Left colon (tissue), 2 donors: ENCODE measurements around the gene TRIP6. TPM values are rescaled to one million over a fixed set of nuclear protein-coding genes. Genes with fewer than 3 reads are reported as not detected.
"Not testable (repeated sequence)": the region's sequence is repeated elsewhere in the genome, so short reads cannot be mapped to it uniquely, and the experiment has no call there.

Experiments
- ATAC-seq: fragments of 200-7000 bp; cut with Tn5 transposase; one replicate; pipeline ENCODE4 v1.9.1; 2020; ENCODE audit warnings: mild to moderate bottlenecking, moderate library complexity
- DNase-seq, 2 donors: peaks; one replicate each; pipeline ENCODE4 v3.0.0-alpha.2; 2020
- intact Hi-C, 2 donors: fragments of 100-400 bp; cut with DNase I in 1 of 2; cut with micrococcal nuclease in 1 of 2; formaldehyde crosslinking; loops; one replicate each; pipeline versions ENCODE4 v1.11.2 to v1.14.0; 2022; cut with DNase I, micrococcal nuclease
- total RNA-seq, 2 donors: library from RNA; stranded (reverse); fragmentation: NEBNext Ultra II Directional; extraction: Animal tissue kit (Norgen Biotek cat#: 25700); gene quantifications; one replicate each; pipeline ENCODE4 v1.2.1, GENCODE V29; 2021
- donor health status: DM: no; HTN: no; CAD: no.
- donor health status: DM: yes; HTN: yes; CAD: no.

Gene TRIP6
- total RNA-seq, 2 donors from 2014 or later = 18.6 to 21.4 TPM

DNA sequence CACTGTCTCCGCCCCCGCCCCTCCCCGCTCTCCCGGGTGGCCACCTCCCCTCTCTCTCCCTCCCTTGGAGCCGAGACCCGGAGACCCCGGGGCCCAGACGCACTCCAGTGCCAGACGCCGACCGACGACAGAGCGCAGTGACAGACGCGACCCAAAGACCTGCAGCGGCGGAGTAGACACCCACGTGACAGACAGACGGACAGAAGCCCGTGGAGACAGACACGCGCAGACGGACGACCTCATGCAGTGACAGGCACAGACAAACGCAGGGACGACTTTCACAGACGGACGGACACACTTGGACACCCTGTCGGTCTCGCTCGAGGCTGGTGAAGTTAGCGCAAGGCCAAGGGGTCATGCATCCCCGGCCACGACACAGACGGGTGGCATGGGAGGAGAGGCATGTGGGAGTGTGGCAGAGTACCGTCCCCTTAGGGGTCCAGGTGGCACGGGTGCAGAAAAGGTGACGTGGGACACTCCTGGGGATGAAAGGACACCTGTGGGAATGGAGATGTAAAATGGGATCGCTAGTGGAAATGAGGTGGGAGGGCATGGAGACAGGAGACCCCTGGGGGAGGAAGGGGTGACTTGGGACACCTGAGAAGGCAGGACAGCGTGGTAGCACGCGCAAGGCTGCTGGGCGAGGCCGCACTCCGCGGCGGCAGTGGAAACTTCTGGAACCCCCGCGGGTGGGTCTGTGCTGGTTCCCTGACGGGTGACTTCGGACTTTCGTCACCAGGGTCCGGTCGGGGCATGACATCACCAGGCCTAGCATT lies 29.0 kb downstream of the TRIP6 start:
- DNase-seq = peak; percentile 48 to 70
- intact Hi-C loops = loop anchor here in 1 of 2 donors (10.0 kb wide), 1 partner anchor 169 kb away; no protein-coding TSS in a partner anchor
- peak; percentile 38 for ATAC-seq

DNA sequence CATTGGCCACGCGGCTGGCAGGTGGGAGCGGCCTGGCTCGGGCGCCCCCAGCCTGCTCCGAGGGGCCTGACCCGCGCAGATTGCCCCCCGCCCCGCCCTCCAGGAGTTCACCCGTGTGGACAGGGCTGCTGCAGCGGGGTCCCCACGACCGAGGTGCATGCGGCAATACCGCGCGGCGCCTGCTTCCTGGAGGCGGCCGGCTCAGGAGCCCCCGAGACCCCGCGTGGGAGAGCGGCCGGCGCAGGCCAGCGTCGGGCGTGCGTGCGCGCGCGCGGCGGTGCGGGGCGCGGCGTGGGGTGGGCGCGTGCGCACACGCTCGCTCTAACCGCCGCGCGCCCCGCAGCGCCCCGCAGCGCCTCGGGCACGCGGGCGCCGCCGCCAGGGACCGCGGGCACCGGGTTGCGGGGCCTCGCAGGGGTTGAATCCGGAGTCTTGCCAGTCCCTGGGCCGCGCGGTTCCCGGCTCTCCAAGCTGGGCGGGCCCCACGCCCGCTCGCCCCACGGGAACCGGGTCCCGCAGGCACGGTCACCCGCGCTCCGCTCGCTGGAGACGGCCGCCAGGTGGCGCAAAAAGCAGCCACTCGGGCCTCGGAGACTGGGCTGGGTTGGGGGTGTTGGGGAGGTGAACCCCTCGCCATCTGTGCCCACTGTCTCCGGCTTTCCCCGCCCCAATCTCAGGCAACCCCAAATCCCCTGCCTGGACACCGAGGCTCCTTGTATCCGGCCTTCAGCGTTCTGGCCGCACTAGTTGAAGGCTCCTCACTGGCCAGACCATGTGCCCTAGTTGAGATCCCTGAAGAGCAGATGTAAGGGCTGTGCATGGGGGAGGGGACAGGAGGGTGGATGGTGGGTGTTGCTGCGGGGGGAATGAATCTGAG lies 29.8 kb downstream of the TRIP6 start:
- peak in 1 of 2 donors; percentile 71 for DNase-seq
- peak; percentile 45 for ATAC-seq
- intact Hi-C loops = loop anchor here in 1 of 2 donors (10.0 kb wide), 1 partner anchor 168 kb away; no protein-coding TSS in a partner anchor

DNA sequence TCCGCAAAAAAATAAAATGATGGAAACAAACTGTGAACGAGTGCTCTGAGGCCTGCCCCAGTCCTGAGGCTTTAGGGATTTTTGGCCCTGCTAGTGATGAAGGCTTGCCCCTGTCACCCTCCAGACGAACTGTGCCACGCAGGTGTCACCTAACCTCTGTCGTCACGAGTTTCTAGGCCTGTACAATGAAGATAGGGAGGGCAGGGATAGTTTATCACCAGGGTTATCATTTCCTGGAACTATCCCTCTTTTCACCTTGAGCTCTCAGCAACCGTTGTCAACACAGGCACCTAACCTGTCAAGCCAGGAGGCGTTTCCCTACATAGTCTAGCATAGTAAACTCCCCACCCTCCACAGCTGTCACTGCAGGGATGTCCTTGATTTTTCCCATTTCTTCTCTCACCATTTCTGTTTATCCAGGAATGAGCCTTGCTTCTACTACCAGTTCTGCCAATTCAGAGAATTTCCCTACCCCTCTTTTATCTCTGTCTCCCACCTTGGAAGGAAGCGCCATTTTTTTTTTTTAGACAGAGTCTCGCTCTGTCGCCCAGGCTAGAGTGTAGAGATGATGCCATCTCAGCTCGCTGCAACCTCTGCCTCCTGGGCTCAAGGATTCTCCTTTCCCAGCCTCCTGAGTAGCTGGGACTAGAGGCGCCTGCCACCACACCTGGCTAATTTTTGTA lies 30.7 kb downstream of the TRIP6 start:
- ATAC-seq (peak; percentile 67), DNase-seq (peak; percentile 60 to 78)
- intact Hi-C loops = loop anchor here in 1 of 2 donors (10.0 kb wide), 1 partner anchor 167 kb away; no protein-coding TSS in a partner anchor

DNA sequence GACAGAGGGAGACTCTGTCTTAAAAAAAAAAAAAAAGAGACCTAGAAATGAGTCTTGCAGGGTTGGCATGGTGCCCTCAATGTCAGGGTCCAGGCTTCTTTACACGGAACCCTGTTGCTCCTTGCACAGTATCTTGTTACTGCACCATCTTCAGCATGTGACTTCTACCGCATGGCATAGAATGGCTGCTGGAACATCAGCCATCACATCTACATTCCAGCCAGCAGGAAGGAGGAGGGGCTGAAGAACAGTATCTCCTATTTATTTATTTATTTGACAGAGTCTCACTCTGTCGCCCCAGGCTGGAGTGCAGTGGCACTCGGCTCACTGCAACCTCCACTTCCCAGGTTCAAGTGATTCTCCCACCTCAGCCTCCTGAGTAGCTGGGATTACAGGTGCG lies 32.2 kb downstream of the TRIP6 start:
- intact Hi-C loops = loop anchor here in 1 of 2 donors (10.0 kb wide), 1 partner anchor 165 kb away; no protein-coding TSS in a partner anchor
- no peak for DNase-seq
- ATAC-seq = no peak

DNA sequence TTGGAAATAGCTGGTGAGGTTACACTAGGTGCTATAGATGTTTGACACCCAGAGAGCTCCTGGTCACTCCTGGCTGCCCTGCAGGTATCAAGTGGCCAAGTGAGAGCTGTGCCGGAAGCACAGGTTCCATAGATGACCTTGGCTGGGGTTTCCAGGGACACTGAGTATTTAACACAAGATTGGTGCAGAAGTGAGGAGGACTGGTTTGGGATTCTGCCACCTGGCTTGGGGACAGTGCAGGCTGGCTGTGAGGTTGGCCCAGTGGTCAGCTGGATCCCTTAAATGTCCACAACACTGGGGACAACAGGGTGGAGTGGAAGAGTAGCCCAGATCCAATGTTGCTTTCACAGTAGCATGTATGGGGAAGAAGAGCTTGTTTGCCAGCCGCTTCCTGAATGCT lies 33.8 kb downstream of the TRIP6 start:
- ATAC-seq (no peak), DNase-seq (no peak)
- intact Hi-C loops = loop anchor here in 1 of 2 donors (5.0 kb wide), 1 partner anchor 156 kb away; no protein-coding TSS in a partner anchor

DNA sequence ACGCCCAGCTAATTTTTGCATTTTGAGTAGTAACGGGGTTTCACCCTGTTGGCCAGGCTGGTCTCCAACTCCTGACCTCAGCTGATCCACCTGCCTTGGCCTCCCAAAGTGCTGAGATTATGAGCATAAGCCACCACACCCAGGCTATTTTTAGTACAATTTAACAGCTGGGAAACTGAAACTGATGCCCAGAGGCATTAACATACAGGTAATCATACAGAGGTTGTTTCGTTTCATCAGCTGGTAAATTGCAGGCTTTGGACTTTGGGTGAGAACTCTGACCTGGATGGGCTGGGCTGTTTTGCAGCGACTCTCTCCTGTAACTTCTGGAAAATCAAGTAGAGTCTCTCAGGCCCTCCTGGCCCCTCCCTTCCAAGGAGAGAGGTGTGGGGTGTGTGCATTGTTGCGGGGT lies 34.7 kb downstream of the TRIP6 start:
- intact Hi-C loops = loop anchor here in 1 of 2 donors (5.0 kb wide), 1 partner anchor 155 kb away; no protein-coding TSS in a partner anchor
- peak; percentile 81 for ATAC-seq
- peak; percentile 57 to 71 for DNase-seq

DNA sequence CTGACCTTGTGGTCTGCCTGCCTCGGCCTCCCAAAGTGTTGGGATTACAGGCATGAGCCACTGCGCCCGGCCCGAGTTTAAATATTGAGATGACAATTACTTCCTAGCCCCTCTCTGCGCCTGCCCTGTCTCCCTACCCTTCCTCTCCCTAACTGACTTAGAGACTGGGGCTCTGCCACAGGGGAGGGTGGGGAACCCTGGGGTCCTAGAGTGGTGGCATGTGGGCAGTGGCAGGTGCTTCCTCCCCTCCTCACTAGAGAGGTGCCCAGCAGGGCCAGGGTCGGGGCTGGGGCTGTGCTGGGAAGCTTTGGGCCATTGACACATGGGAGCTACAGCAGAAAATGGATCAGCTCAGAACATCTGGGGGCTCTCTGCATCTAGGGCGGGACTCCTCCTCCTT lies 35.5 kb downstream of the TRIP6 start:
- ATAC-seq (no peak), DNase-seq (no peak)
- intact Hi-C loops = loop anchor here in 1 of 2 donors (5.0 kb wide), 1 partner anchor 155 kb away; no protein-coding TSS in a partner anchor

DNA sequence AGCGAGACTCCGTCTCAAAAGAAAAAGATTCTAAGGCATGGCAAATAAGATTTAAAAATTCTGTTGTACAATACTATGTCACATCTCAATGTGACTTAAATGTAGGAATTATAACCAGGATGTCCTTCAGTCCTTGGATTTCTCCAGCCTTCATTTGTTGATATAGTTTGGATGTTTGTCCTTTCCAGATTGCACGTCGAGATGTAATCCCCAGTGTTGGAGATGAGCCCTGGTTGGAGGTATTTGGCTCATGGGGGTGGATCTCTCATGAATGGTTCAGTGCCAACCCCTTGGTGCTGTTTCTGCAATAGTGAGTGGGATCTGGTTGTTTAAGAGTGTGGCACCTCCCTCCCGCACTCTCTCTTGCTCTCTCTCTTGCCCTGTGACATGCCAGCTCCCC lies 41.3 kb downstream of the TRIP6 start:
- ATAC-seq (no peak), DNase-seq (no peak)
- intact Hi-C loops = no loop called here

DNA sequence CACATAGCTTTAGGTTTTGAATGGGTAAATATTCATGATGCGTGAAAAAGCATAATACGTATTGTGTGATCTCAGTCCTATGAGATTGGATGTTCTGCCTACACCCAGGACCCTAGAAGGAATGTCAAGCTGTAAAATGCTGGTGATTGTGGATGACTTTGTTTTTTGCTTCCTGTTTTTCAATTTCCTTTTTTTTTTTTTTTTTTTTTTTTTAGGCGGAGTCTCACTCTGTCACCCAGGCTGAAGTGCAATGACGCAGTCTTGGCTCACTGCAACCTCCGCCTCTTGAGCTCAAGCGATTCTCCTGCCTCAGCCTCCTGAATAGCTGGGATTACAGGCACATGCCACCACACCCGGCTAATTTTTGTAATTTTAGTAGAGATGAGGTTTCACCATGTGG lies 43.3 kb downstream of the TRIP6 start:
- DNase-seq (peak; percentile 48 to 56), ATAC-seq (peak; percentile 78)
- intact Hi-C loops = not testable (repeated sequence)

DNA sequence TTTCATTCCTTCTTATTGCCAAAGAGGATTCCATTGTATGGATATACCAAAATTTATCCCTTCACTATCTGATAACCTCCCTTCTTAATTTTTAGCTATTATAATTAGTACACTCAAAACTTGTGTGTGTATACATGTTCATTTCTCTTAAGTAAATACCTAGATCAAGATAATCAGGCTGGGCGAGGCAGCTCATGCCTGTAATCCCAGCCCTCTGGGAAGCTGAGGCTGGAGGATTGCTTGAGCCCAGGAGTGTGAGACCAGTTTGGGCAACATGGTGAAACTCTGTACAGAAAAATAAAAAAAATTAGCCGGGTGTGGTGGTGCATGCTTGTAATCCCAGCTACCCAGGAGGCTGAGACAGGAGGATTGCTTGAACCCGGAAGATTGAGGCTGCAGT lies 44.3 kb downstream of the TRIP6 start:
- ATAC-seq (peak; percentile 60), DNase-seq (no peak)
- intact Hi-C loops = no loop called here

DNA sequence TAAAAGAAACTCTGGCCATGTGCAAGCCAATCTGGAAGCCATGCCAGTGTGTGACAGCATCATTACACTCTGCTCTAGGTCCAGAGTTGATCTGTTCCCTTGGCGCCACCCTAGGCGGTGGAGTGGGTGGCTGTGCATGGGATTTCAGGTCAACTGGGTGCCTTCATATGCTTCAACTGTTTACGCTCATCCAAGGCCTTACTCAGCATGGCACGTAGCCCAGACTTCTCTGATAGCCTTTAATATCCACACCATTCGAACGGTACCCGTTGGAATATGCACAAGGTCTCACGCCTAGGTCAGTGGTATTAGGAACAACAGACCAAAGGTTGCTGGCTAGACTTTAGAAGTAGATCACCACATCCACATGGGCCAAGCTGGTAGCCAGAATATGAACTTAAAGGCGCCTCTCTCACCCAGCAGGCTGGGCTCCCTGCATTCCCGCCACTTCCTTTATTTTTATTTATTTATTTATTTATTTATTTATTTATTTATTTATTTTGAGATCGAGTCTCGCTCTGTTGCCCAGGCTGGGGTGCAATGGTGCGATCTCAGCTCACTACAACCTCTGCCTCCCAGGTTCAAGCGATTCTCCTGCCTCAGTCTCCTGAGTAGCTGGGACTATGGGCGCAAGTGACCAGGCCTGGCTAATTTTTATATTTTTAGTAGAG lies 47.2 kb downstream of the TRIP6 start:
- intact Hi-C loops = no loop called here
- ATAC-seq (no peak), DNase-seq (no peak)

DNA sequence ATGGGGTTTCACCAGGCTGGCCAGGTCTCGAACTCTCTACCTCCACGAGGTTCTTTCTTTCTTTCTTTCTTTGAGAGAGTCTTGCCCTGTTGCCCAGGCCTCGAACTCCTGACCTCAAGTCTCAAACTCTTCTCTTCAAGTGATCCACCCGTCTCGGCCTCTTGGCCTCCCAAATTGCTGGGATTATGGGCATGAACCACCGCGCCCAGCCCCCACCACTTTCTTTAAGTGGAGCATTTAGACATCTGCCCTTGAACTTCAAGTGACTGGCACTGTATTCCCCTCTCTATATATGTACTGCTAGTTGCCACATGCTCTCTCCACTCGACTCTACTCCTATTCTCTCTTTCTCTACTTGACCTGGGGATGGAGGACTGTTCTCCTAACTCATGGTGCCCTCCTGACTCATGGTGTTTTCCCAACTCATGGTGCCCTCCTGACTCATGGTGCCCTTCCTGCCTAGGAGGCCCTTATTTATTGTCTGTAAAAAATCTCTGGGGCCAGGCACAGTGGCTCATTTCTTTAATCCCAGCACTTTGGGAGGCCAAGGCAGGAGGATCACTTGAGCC lies 47.8 kb downstream of the TRIP6 start:
- DNase-seq = no peak
- intact Hi-C loops = no loop called here
- no peak for ATAC-seq

DNA sequence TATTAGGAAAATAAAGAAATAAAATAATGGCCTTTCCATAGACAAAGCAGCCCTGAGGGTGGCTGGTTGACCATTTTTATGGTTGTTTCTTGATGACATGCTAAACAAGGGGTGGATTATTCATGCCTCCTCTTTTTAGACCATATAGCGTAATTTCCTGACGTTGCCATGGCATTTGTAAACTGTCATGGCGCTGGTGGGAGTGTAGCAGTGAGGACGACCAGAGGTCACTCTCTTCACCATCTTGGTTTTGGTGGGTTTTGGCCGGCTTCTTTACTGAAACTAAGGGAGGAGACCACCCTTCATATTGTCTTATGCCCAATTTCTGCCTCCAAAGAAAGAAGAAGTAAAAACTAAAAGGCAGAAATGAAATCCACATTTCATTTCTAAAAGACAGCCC lies 52.1 kb downstream of the TRIP6 start:
- DNase-seq, ATAC-seq, intact Hi-C loops: not testable (repeated sequence)

DNA sequence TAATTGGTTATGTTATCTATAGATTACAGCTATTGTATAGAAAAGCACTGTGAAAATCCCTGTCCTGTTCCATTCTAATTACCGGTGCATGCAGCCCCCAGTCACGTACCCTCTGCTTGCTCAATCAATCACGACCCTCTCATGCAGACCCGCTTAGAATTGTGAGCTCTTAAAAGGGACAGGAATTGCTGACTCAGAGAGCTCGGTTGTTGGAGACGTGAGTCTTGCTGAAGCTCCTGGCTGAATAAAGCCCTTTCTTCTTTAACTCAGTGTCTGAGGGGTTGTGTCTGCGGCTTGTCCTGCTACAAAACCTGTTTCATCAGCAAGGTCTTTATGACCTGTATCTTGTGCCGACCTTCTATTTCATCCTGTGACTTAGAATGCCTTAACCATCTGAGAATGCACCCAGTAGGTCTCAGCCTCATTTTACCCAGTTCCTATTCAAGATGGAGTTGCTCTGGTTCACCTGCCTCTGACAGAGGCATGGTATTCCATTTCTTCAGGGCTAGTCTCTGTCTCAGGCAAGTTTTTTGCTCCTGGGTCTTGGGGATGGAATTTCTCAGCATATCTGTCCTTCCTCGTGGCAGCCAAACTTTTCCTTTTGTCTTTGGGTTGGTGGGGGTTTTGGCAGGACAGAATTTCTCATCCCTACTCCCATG lies 52.7 kb downstream of the TRIP6 start:
- DNase-seq, intact Hi-C loops, ATAC-seq: not testable (repeated sequence)

DNA sequence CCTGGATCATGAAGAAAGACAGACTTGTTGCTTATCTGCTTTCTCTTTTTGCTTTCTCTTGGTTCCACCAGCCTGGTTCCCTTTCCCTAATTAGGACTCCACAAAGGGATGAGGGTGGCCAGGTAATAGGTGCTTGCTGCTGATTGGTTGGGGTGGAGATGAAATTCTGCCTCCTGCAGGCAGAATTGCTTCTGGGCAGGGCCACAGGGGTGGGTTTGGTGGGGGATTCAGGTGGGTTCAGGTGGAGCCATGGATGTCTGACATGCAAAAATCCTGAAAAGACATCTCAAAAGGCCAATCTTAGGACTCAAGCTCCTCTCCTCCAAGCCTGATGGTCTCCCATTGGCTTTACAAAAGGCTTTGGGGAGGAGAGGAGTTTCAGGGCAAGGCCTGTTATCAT lies 53.9 kb downstream of the TRIP6 start:
- DNase-seq (no peak), ATAC-seq (no peak)
- intact Hi-C loops = no loop called here
